GM19239 (cell line): ENCODE results near the gene CYP26B1.

Source experiments
- DNase-seq: peaks from one replicate; pipeline ENCODE4 v3.0.0; 2011; ENCODE audit warnings: low spot score; ENCODE audit not compliant: insufficient read length
- FAIRE-seq: peaks from 2 replicates; lab custom pipeline; 2011; peaks lifted over from hg19 to GRCh38; lab: Jason Lieb, UNC

The CYP26B1 gene

GRCh38 chr2:72147303-72147971 is at the start of gene CYP26B1:
Gene CYP26B1, minus strand, starts transcription at chr2:72147862. Its CDS starts 28 bp downstream, at chr2:72147834.
- no peak for FAIRE-seq
- no peak for DNase-seq

- no peak for FAIRE-seq
- no peak for DNase-seq
These were observed 46.1 kb upstream of the CYP26B1 start for GRCh38 chr2:72193723-72194122.

GRCh38 chr2:72191441-72191840 is 43.8 kb upstream of the CYP26B1 start:
- DNase-seq (no peak), FAIRE-seq (no peak)

GRCh38 chr2:72185206-72185605 is 37.5 kb upstream of the CYP26B1 start:
- FAIRE-seq (no peak), DNase-seq (no peak)

DNA sequence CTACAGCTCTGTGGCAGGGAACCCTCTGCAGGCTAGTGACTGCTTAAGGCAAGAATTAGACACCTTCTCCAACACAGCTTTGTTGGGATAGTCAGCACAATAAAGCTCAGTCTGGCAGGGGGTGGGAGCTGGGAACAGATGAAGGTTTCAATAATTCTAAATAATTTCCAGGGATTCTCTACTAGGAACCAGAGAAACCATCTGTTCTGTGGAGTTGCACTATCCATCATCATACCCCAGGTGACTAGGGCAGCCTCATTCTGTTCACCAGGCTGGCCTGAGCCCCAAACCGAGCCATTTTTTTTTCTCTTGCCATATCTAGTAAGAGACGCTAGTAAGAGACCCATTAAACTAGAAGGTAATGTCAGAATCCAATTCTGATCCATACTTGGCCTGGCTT is 35.8 kb upstream of the CYP26B1 start:
- DNase-seq (no peak), FAIRE-seq (no peak)

DNA sequence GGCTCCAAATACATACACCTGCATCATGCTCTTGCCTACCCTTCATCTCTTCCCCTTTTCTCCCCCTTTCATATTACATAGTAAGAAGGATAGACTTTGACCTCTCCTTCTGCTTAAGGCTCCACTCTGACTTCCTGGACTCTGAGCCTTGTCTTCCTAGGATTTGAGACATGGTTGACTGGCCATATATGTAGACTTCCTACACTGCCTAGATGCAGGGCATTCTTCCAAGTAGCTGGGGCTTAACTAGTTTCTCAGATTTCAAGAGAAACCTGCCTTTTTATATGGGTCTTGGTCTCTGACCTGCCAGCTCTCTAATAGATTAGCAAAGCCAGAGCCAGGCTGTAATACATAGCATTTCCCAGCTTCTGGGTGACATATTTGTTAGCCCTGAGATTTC is 35.4 kb upstream of the CYP26B1 start:
- FAIRE-seq (no peak), DNase-seq (no peak)

- no peak for DNase-seq
- no peak for FAIRE-seq
These were observed 34.9 kb upstream of the CYP26B1 start for GRCh38 chr2:72182547-72182946.

DNA sequence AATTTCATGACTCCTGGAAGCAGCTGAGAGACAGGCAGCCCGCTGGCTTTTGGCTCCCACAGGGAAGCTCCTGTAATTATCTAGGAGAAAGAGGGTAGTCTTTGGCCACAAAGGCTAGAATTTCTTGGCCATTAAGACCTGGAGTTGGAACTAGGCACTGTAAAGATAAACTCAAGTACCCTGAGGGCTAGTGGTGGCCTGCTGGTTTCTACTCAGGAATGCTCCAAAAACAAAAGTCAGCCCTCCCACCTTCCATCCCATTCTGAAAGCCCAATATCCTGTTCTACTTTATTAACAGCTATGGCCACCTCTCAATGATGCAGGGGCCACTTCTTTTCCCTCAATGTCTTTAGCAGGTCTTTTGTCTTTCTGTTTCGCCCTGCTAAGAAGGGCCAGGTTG is 34.0 kb upstream of the CYP26B1 start:
- no peak for FAIRE-seq
- no peak for DNase-seq

GRCh38 chr2:72180351-72180750 is 32.7 kb upstream of the CYP26B1 start:
- DNase-seq (no peak), FAIRE-seq (no peak)

DNA sequence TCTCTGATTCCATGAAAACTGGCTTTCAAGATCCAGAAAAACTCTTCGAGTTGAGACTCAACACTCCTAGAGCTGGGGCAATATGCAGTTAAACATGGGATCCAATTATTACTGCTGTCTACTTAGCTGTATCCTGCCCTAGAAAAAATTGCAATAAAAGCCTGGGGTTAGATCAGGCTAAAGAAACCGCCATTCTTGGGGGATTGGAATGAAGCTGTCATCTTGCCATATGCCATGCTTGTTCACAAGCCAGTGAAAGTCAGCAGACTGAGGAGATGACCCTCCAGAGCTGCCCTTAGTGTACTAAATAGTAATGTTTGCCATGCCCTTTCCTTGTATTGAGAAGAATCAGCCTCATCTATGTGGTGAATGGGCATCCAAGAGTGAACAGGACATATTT is 30.9 kb upstream of the CYP26B1 start:
- DNase-seq (no peak), FAIRE-seq (no peak)

DNA sequence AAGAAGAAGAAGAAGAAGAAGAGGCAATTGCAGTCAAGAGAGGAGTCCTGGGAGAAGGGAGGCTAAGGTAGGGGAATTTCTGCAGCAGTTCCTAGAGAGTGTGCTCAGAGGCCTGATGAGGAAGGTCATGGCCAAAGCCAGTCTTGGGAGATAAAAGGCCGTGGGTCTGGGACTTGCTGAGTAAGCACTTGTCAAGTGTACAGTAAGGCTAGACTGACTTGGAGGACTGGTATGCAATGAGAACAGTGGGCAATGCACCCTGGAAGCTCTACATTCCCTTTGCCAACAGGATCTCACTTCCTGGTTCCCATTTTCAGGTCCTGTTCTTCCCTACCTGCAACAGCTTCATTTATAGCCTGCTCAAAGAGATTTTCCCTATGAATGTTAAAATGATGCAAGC is 28.6 kb upstream of the CYP26B1 start:
- FAIRE-seq: no peak

GRCh38 chr2:72175636-72176035 is 28.0 kb upstream of the CYP26B1 start:
- FAIRE-seq: no peak
- DNase-seq: no peak

More for the DNA sequence above, 28.6 kb upstream of the CYP26B1 start:
- DNase-seq: no peak

DNA sequence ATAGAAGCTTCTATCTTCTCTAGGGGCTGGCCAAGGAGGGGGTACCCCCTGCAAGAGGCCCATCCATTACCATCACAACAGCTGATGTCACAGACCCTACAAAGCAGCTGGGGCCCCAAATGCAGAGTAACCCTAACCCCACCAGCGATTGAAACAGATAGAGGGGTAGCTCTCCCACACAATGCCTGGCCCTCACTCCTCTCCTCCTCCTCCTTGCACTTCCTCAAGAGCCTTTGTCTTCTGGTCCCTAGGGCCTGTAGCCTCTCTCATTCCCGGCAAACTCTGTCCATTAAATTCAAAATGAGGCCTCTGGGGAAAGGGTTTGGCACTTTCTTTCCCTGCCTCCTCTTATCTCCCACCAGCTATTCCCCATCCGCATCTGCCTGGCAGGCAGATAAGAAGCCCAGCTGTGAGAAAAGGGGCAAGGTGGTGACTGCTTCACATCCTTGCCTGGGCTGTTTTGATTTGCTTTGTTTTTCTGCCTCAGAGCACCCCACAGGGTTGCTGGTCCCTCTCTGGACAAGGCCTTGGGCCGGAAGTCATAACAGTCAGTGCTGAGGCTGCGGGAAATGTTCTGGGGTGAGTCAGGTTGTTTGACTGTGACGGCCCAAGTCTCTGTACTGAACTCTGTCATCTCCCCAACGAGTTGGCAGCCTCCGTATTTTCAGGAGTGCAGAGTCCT is 26.1 kb upstream of the CYP26B1 start:
- DNase-seq (no peak), FAIRE-seq (no peak)

DNA sequence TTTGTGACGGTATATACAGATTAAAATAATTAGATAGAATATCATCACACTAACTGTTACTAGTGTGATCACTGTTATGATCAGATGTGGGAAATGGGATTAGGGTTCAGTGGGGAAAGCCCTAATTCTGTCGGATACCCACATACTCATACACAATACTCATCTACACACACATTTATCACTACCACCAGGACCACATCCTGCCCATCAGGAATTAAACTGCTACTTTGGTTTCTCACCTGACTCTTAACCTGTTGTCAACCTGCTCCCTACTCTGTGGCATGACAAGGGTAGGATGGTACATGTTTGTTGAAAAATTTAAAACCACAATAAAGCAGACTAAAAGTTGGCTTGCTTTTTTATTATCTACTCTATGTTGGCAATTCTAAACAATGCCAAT is 24.8 kb upstream of the CYP26B1 start:
- no peak for FAIRE-seq
- no peak for DNase-seq

DNA sequence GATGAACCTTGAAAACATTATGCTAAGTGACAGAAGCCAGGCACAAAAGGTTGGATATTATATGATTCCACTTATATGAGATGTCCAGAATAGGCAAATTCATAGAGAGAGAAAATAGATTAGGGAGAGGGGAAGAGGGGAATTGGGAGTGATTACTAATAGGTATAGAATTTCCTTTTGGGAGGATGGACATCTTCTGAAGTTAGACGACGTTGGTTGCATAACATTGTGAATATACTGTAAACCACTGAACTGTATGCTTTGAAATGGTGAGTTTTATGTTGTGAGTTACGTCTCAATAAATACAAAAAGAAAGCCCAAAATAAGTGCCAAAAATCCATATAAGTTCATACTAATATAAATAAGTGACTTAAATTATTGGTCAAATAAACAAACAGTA is 18.6 kb upstream of the CYP26B1 start:
- FAIRE-seq (no peak), DNase-seq (no peak)

DNA sequence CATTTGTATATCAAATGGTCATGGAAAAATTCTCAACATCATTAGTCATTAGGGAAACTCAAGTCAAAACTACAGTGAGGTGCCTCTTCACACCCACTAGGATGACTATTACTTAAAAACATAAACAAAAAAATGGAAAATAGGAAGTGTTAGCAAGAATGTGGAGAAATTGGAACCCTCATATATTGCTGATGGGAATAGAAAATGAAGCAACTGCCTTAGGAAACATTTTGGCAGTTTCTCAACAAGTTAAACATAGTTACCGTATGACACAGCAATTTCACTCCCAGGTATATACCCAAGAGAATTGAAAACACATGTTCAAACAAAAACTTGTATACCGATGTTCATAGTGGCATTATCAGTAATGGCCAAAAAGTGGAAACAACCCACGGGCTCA is 18.1 kb upstream of the CYP26B1 start:
- FAIRE-seq: no peak
- DNase-seq: no peak

DNA sequence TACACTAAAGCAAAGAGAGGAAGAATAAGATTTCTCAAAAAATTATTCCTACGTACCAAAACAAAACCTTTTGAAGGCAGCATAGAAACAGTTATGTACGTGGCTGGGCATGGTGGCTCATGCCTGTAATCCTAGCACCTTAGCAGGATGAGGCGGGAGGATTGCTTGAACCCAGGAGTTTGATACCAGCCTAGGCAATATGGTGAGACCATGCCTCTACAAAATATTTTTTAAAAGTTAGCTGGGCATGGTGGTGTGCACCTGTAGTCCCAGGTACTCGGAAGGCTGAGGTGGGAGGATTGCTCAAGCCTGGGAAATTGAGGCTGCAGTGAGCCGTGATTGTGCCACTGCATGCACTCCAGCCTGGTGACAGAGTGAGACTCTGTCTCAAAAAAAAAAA is 14.9 kb upstream of the CYP26B1 start:
- FAIRE-seq (no peak), DNase-seq (no peak)

GRCh38 chr2:72159211-72159993 is 11.7 kb upstream of the CYP26B1 start:
- no peak for FAIRE-seq
- DNase-seq: no peak

DNA sequence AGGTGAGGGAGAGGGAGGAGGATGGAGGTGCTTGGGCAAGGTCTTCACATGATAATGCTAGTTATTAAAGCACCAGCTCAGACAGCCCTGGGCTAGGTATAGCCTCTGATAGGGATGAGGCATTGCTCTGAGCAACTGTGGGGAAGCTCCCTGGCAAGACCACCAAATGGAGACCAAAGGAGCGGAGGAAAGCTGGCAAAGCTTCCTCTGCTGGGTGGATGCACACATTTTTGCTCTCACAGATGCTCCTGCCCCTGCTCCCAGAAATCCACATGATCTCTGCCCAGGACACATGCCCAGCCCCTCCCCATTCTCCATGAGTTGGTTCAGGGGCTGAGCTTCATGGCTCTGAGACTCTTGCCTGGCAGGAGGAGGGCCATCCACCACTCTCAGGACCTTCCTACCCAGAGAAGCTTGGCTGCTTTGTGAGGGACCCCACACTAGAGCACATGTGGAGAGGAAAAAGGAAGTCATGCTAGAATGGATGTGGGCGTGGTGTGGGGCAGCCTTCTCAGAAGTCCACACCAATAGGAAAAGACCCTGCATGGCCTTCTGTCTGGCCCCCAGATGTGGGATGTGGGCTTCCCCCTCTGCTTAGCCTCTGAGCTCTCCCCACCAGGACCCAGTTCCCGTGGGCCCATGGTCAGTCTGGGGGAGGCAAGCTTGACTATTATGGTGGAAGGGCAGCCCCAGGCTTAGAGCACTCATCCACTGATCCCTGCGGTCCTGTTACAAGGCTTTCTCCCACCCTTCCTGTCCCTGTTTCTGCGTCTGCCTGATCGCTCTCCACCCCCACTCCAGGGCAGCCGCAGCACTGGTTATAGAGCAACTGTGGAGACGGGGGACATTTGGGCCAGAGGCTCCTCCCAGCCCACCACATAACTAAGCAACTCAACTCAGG is 10.5 kb upstream of the CYP26B1 start:
- DNase-seq (no peak), FAIRE-seq (no peak)

GRCh38 chr2:72156872-72157271 is 9.2 kb upstream of the CYP26B1 start:
- no peak for FAIRE-seq
- no peak for DNase-seq
